Astrocyte (in vitro differentiated cells and primary cell): Measurements from ENCODE around the gene TMPRSS3. TPM values are rescaled to one million over a fixed set of nuclear protein-coding genes. Genes with fewer than 3 reads are reported as not detected.

ENCODE experiments used
- DNase-seq: peaks from one replicate; pipeline ENCODE4 v3.0.0-alpha.2; 2010; ENCODE audit warnings: low read depth
- FAIRE-seq: peaks from 2 replicates; lab custom pipeline; 2011; peaks lifted over from hg19 to GRCh38; lab: Jason Lieb, UNC
- H2AFZ ChIP-seq: 2 replicates; pipeline ENCODE4 v1.6.0; 2012; ENCODE audit warnings: low read depth, low read length, inconsistent platforms
- H3K27ac ChIP-seq: 2 replicates; pipeline ENCODE4 v1.5.1; 2011; ENCODE audit warnings: low read depth, low read length, inconsistent platforms
- H3K27me3 ChIP-seq: 2 replicates; pipeline ENCODE4 v1.6.0; 2011; ENCODE audit warnings: low read length, inconsistent platforms; ENCODE audit not compliant: insufficient read depth
- H3K36me3 ChIP-seq: 2 replicates; pipeline ENCODE4 v1.5.1; 2011; ENCODE audit warnings: low read length, inconsistent platforms; ENCODE audit not compliant: insufficient read depth
- H3K4me1 ChIP-seq: 2 replicates; pipeline ENCODE4 v1.5.1; 2011; ENCODE audit warnings: low read length, inconsistent platforms; ENCODE audit not compliant: insufficient read depth
- H3K4me2 ChIP-seq: 2 replicates; pipeline ENCODE4 v1.6.0; 2012; ENCODE audit warnings: low read length, inconsistent platforms
- H3K4me3 ChIP-seq: 2 replicates; pipeline ENCODE4 v1.5.1; 2011; ENCODE audit warnings: low read depth, mild to moderate bottlenecking, low read length, inconsistent platforms; ENCODE audit not compliant: insufficient read depth
- H3K79me2 ChIP-seq: 2 replicates; pipeline ENCODE4 v1.6.0; 2012; ENCODE audit warnings: mild to moderate bottlenecking, low read length, inconsistent platforms; ENCODE audit not compliant: insufficient read depth
- H3K9ac ChIP-seq: 2 replicates; pipeline ENCODE4 v1.6.0; 2012; ENCODE audit warnings: mild to moderate bottlenecking, low read length, inconsistent platforms
- H3K9me3 ChIP-seq: 2 replicates; pipeline ENCODE4 v1.5.1; 2012; ENCODE audit warnings: low read depth, mild to moderate bottlenecking, low read length, inconsistent platforms; ENCODE audit not compliant: insufficient read depth
- H4K20me1 ChIP-seq: 2 replicates; pipeline ENCODE4 v1.6.0; 2012; ENCODE audit warnings: low read length, inconsistent platforms; ENCODE audit not compliant: insufficient read depth
- H3K27ac Mint-ChIP-seq: one replicate; pipeline ENCODE4 v1.8.0; 2021; ENCODE audit warnings: mild to moderate bottlenecking, mixed read lengths; ENCODE audit not compliant: unreplicated experiment
- H3K27me3 Mint-ChIP-seq: one replicate; pipeline ENCODE4 v1.8.0; 2021; ENCODE audit warnings: low read depth, mixed read lengths; ENCODE audit not compliant: unreplicated experiment
- H3K36me3 Mint-ChIP-seq: one replicate; pipeline ENCODE4 v1.8.0; 2021; ENCODE audit warnings: low read depth, mixed read lengths; ENCODE audit not compliant: unreplicated experiment
- H3K4me1 Mint-ChIP-seq: one replicate; pipeline ENCODE4 v1.8.0; 2021; ENCODE audit warnings: low read depth, mixed read lengths; ENCODE audit not compliant: unreplicated experiment
- H3K4me3 Mint-ChIP-seq: one replicate; pipeline ENCODE4 v1.8.0; 2021; ENCODE audit warnings: mild to moderate bottlenecking, moderate library complexity, mixed read lengths; ENCODE audit not compliant: unreplicated experiment
- H3K9me3 Mint-ChIP-seq: one replicate; pipeline ENCODE4 v1.8.0; 2021; ENCODE audit warnings: mild to moderate bottlenecking, mixed read lengths; ENCODE audit not compliant: unreplicated experiment
- CTCF ChIP-seq: IDR thresholded peaks from 2 replicates; pipeline ENCODE4 v1.5.1; 2011; ENCODE audit warnings: low read depth, mild to moderate bottlenecking, inconsistent platforms, low read length, moderate library complexity; ENCODE audit not compliant: insufficient read depth
- EZH2 ChIP-seq: IDR thresholded peaks from 2 replicates; pipeline ENCODE4 v1.6.1; 2012; ENCODE audit warnings: mild to moderate bottlenecking, low read length, inconsistent platforms; ENCODE audit not compliant: insufficient read depth
- total RNA-seq: library from RNA; stranded (reverse); gene quantifications from 2 replicates; pipeline ENCODE4 v1.2.1, GENCODE V29; 2021

The TMPRSS3 gene
- total RNA-seq, 1 donor from 2014 or later = not detected

- FAIRE-seq (no peak), DNase-seq (no peak)
- Histone ChIP-seq H3K27me3 (peaks cover 3% of the 10 kb centered on the region), H3K9me3 (no peaks in the 10 kb centered on the region), H3K27ac (no peak overlapping the region), H3K4me3 (no peak overlapping the region), H2AFZ (no peak overlapping the region), H3K79me2 (no peaks in the 10 kb centered on the region), H3K4me2 (peak overlapping the region; percentile 69), H3K9ac (no peak overlapping the region), H4K20me1 (no peaks in the 10 kb centered on the region), H3K36me3 (no peaks in the 10 kb centered on the region), H3K4me1 (no peaks in the 10 kb centered on the region)
- no peak for TF ChIP-seq CTCF
- no peak for TF ChIP-seq EZH2
- H3K4me1 Mint-ChIP-seq = peaks cover 9% of the 10 kb centered on the region
- H3K9me3 Mint-ChIP-seq = peaks cover 5% of the 10 kb centered on the region
- no peak overlapping the region for H3K4me3 Mint-ChIP-seq
- peak overlapping the region; percentile 70 for H3K27ac Mint-ChIP-seq
- peaks cover 10% of the 10 kb centered on the region for H3K27me3 Mint-ChIP-seq
- no peaks in the 10 kb centered on the region for H3K36me3 Mint-ChIP-seq
These were observed 18.7 kb upstream of the TMPRSS3 start for GRCh38 chr21:42414553-42414927.

GRCh38 chr21:42414066-42414465 lies 18.2 kb upstream of the TMPRSS3 start:
- H3K36me3 Mint-ChIP-seq = no peaks in the 10 kb centered on the region
- no peaks in the 10 kb centered on the region for H3K79me2 ChIP-seq
- H3K4me1 ChIP-seq = no peaks in the 10 kb centered on the region
- H3K9me3 Mint-ChIP-seq = peaks cover under 1% of the 10 kb centered on the region
- no peaks in the 10 kb centered on the region for H3K36me3 ChIP-seq
- no peak for FAIRE-seq
- no peak overlapping the region for H3K27ac ChIP-seq
- no peak overlapping the region for H3K4me3 ChIP-seq
- no peak overlapping the region for H3K4me2 ChIP-seq
- no peak for TF ChIP-seq CTCF
- TF ChIP-seq EZH2 = no peak
- no peak overlapping the region for H2AFZ ChIP-seq
- no peak overlapping the region for H3K4me3 Mint-ChIP-seq
- DNase-seq = no peak
- peaks cover 7% of the 10 kb centered on the region for H3K27me3 Mint-ChIP-seq
- H3K27me3 ChIP-seq = peaks cover 2% of the 10 kb centered on the region
- H3K9me3 ChIP-seq = no peaks in the 10 kb centered on the region
- peak overlapping the region; percentile 55 for H3K27ac Mint-ChIP-seq
- H3K9ac ChIP-seq = no peak overlapping the region
- H3K4me1 Mint-ChIP-seq = peaks cover 11% of the 10 kb centered on the region
- H4K20me1 ChIP-seq = no peaks in the 10 kb centered on the region

GRCh38 chr21:42413500-42413899 lies 17.6 kb upstream of the TMPRSS3 start:
- H2AFZ ChIP-seq = no peak overlapping the region
- Mint-ChIP-seq H3K4me1 (peaks cover 11% of the 10 kb centered on the region), H3K27ac (peak overlapping the region; percentile 19), H3K9me3 (no peaks in the 10 kb centered on the region), H3K27me3 (peaks cover 3% of the 10 kb centered on the region), H3K36me3 (no peaks in the 10 kb centered on the region), H3K4me3 (no peak overlapping the region)
- DNase-seq (no peak), FAIRE-seq (no peak)
- H3K36me3 ChIP-seq = no peaks in the 10 kb centered on the region
- H3K4me2 ChIP-seq = no peak overlapping the region
- H3K4me3 ChIP-seq = no peak overlapping the region
- no peaks in the 10 kb centered on the region for H4K20me1 ChIP-seq
- H3K79me2 ChIP-seq = no peaks in the 10 kb centered on the region
- H3K4me1 ChIP-seq = no peaks in the 10 kb centered on the region
- H3K27me3 ChIP-seq = peaks cover 2% of the 10 kb centered on the region
- TF ChIP-seq EZH2 (no peak), CTCF (no peak)
- H3K27ac ChIP-seq = no peak overlapping the region
- no peak overlapping the region for H3K9ac ChIP-seq
- no peaks in the 10 kb centered on the region for H3K9me3 ChIP-seq
